Chondrocyte (in vitro differentiated cells): ENCODE results near the gene DHFR2. TPM values are rescaled to one million over a fixed set of nuclear protein-coding genes. Genes with fewer than 3 reads are reported as not detected.
A peak's percentile ranks its signal among the peaks of the same experiment; 100 is the strongest.

Experiments
- DNase-seq: peaks from one replicate; pipeline ENCODE4 v3.0.0; 2021; ENCODE audit warnings: mixed read lengths, low spot score
- H3K27ac Mint-ChIP-seq: one replicate; pipeline ENCODE4 v1.8.0; 2021; ENCODE audit warnings: mild to moderate bottlenecking, moderate library complexity, mixed read lengths; ENCODE audit not compliant: unreplicated experiment
- H3K27me3 Mint-ChIP-seq: 2 replicates; pipeline ENCODE4 v1.8.0; 2021; ENCODE audit warnings: low read depth, mixed read lengths
- H3K36me3 Mint-ChIP-seq: 2 replicates; pipeline ENCODE4 v1.8.0; 2021; ENCODE audit warnings: low read depth, mixed read lengths
- H3K4me1 Mint-ChIP-seq: 2 replicates; pipeline ENCODE4 v1.8.0; 2021; ENCODE audit warnings: low read depth, mild to moderate bottlenecking, mixed read lengths
- H3K4me3 Mint-ChIP-seq: one replicate; pipeline ENCODE4 v1.8.0; 2021; ENCODE audit warnings: mild to moderate bottlenecking, moderate library complexity, mixed read lengths; ENCODE audit not compliant: unreplicated experiment
- H3K9me3 Mint-ChIP-seq: 2 replicates; pipeline ENCODE4 v1.8.0; 2021; ENCODE audit warnings: low read depth, mixed read lengths
- total RNA-seq: library from RNA; stranded (reverse); gene quantifications from 3 replicates; pipeline ENCODE4 v1.2.1, GENCODE V29; 2021
- TF ChIP-seq, protein P1 (sequence below): fragments of 200-600 bp; sonication (generic); IDR thresholded peaks from 2 replicates; pipeline ENCODE4 v1.5.0; 2021; ENCODE audit warnings: antibody characterized with exemption, mild to moderate bottlenecking, moderate library complexity

Gene DHFR2
- total RNA-seq, 1 donor from 2014 or later = 2.9 TPM

DNA sequence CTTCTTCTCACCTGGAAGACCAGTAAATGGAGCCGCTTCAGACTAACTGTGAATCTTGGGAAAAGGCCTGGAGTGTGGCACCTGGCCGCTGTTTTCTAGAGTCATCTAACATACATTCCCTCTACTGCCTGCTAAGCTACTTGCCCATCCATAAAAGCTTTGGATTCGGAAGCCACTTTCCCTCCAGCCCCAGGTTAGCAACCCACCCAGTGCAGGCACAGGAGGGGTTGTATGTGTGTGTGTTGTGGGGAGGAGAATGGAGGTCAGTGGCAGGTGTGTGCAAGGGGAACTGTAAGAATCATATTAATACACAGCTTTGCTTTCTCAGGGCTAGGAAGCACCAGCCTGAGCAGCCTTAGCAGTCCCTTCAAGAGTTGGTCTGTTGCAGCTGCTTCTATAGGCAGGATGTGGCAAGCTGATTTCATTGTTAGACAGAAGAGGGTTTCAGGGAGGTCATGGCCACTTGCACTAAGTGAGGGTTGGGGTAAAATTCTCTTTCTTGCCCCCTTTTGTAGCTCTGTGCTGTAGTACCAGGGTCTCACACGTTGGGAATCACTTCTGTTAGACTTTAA lies 9.1 kb upstream of the DHFR2 start:
- Mint-ChIP-seq H3K27me3 (no peaks in the 10 kb centered on the region), H3K36me3 (peaks cover 8% of the 10 kb centered on the region), H3K4me1 (peaks cover 12% of the 10 kb centered on the region), H3K27ac (no peak overlapping the region), H3K4me3 (no peak overlapping the region), H3K9me3 (peaks cover 6% of the 10 kb centered on the region)
- TF ChIP-seq, protein P1, sequence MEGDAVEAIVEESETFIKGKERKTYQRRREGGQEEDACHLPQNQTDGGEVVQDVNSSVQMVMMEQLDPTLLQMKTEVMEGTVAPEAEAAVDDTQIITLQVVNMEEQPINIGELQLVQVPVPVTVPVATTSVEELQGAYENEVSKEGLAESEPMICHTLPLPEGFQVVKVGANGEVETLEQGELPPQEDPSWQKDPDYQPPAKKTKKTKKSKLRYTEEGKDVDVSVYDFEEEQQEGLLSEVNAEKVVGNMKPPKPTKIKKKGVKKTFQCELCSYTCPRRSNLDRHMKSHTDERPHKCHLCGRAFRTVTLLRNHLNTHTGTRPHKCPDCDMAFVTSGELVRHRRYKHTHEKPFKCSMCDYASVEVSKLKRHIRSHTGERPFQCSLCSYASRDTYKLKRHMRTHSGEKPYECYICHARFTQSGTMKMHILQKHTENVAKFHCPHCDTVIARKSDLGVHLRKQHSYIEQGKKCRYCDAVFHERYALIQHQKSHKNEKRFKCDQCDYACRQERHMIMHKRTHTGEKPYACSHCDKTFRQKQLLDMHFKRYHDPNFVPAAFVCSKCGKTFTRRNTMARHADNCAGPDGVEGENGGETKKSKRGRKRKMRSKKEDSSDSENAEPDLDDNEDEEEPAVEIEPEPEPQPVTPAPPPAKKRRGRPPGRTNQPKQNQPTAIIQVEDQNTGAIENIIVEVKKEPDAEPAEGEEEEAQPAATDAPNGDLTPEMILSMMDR = no peak
- DNase-seq = no peak

DNA sequence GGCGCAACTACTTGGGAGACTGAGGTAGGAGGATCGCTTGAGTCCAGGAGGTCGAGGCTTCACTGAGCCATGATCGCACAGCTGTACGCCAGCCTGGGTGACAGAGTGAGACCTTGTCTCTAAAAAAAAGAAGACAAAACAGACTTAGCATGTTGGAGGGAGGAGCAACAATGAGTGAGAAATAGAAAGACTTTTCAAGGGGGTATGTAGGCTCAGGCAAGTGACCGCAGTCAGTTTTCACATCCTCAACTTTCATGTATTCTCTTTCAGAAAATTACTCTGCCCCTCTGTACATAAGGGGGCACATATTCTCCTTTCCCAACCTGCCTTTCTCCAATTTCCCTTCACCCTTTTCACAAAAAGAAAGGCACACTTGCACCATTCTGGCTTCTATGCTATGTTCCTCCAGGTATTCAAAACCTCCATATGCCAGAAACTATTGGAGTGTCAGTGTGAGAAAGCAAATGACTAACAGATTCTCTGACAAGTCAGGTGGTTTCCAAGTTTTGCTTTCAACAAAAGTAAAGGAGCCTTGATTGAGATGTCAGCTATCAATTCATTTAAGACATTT lies 7.7 kb upstream of the DHFR2 start:
- Mint-ChIP-seq H3K9me3 (peaks cover 6% of the 10 kb centered on the region), H3K4me1 (peaks cover 13% of the 10 kb centered on the region), H3K4me3 (no peak overlapping the region), H3K36me3 (peaks cover 8% of the 10 kb centered on the region), H3K27me3 (no peaks in the 10 kb centered on the region), H3K27ac (no peak overlapping the region)
- no peak for DNase-seq
- TF ChIP-seq, protein P1 = no peak

DNA sequence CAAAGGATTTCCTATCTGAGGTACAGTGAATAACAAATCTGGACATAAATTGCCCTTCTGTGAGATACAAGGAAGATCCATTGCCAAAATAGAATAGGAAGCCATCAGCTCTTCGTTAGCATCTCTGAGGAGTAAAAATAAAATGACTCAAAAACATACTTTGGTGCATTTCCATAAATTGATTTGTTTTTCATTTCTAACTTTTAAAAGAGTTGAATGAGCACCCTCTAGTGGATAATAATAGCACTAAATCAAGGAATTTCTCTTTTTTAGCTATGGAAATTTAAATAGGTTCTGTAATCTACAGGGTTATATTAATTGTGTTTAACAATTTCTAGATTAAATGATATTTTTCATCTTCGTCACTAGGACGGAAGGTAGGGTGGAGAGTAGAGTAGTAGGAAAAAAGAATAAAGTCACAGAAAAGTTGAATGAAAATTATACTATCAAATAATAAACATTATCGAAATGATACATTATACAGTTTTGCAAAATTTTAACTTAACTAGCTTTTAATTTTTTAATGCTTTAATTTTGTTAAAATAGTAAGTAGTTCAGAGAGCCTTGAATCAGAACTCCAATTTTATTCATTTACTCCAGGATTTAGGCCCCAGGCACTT lies 6.6 kb upstream of the DHFR2 start:
- Mint-ChIP-seq H3K36me3 (peaks cover 8% of the 10 kb centered on the region), H3K27me3 (no peaks in the 10 kb centered on the region), H3K9me3 (peaks cover 6% of the 10 kb centered on the region), H3K4me3 (no peak overlapping the region), H3K27ac (peak overlapping the region; percentile 34), H3K4me1 (peaks cover 22% of the 10 kb centered on the region)
- no peak for DNase-seq
- TF ChIP-seq, protein P1 = peak; percentile 92

DNA sequence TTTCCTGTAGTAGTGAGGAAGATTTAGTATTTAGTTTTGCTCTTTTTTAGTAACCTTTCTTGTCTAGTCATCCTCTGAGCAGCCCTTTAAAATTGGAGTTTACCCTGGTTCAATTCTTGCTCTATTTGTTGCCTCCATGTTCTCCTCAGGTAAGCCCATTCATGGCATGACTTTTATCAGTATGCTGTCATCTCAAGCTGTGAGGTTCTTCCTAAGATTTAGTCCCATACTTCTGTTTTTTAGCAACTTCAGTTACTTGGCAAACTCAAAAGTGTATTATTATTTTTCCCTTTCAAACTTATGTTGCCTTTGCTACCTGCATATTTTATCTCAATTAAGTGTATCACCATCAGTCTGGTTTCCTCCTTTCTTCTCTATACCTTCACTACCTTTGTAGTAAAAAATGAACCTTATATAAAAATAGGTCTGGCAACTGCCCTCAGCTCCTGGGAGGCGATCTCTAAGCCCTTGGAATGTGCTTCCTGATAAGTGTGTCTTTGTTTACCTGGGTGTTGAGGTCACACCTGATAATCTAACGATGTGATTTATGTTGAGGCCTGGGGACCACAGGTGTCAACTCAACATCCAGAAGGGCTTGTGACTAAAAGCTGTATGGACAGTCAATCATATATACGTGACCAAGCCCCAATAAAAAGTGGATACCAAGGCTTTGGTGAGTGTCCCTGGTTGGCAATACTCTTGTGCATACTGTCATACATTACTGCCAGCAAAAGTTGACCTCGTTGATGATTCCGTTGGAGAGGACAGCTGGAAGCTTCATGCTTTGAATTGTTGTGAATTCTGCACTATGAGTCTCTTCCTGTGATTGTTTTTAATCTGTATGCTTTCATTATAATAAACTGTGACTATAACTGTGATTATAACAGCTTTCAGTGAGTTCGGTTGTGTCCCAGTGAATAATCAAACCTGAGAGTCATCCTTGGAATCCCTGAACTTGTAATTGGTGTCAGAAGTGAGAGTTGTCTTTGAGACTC lies 4.1 kb upstream of the DHFR2 start:
- H3K36me3 Mint-ChIP-seq = no peaks in the 10 kb centered on the region
- DNase-seq = no peak
- no peak overlapping the region for H3K4me3 Mint-ChIP-seq
- TF ChIP-seq, protein P1 = no peak
- peaks cover 41% of the 10 kb centered on the region for H3K4me1 Mint-ChIP-seq
- no peak overlapping the region for H3K27ac Mint-ChIP-seq
- H3K27me3 Mint-ChIP-seq = no peaks in the 10 kb centered on the region
- H3K9me3 Mint-ChIP-seq = no peaks in the 10 kb centered on the region
